Brain microvascular endothelial cell (primary cell): ENCODE data around the gene BASP1.

Source experiments
- DNase-seq: peaks from one replicate; pipeline ENCODE4 v3.0.0-alpha.2; 2020
- H3K27ac ChIP-seq: fragments of 250-450 bp; sonication (Bioruptor Pico); 2 replicates; pipeline ENCODE4 v1.5.1; 2020; ENCODE audit warnings: mild to moderate bottlenecking, moderate library complexity
- H3K27me3 ChIP-seq: fragments of 250-450 bp; sonication (Bioruptor Pico); replicated peaks from 2 replicates; pipeline ENCODE4 v1.5.1; 2020; ENCODE audit warnings: mild to moderate bottlenecking
- H3K36me3 ChIP-seq: fragments of 250-450 bp; sonication (Bioruptor Pico); replicated peaks from 2 replicates; pipeline ENCODE4 v1.5.1; 2020; ENCODE audit warnings: mild to moderate bottlenecking
- H3K4me3 ChIP-seq: 2 replicates; pipeline ENCODE4 v1.5.1; 2011; ENCODE audit warnings: low read depth, mild to moderate bottlenecking, control low read depth, low read length, moderate library complexity
- in situ Hi-C: cut with HindIII; loops from 2 replicates; pipeline ENCODE4 v1.10.0; 2017; ENCODE audit warnings: low sequenced_read_pairs, low pct_ligation_motif_present
- TF ChIP-seq, protein P1 (sequence below): IDR thresholded peaks from 2 replicates; pipeline ENCODE4 v1.5.1; 2011; ENCODE audit warnings: low read depth, mild to moderate bottlenecking, moderate library complexity, low read length, control low read depth, inconsistent platforms; ENCODE audit errors: missing control alignments

The BASP1 gene

DNA sequence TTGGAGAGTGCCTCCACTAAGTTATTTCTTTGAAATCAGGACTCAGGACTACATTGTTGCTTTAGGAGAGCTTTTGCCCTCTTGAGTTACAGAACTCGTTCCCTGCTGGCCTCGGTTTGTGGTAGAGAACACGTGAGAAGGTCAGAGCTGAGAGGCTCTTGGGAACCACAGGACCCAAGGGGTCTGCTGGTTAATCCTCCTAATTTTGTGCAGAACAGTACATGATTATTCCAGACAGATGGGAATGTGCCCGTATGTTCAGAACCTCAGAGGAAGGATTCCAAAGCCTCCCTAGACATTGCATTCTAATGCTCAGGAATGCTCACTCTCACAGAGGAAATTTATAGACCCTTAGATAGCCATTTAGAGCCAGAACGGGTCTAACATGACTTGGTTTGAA is 25.2 kb upstream of the BASP1 start:
- Histone ChIP-seq H3K36me3 (no peaks in the 10 kb centered on the region), H3K27ac (no peak overlapping the region), H3K27me3 (no peaks in the 10 kb centered on the region), H3K4me3 (no peak overlapping the region)
- TF ChIP-seq, protein P1, sequence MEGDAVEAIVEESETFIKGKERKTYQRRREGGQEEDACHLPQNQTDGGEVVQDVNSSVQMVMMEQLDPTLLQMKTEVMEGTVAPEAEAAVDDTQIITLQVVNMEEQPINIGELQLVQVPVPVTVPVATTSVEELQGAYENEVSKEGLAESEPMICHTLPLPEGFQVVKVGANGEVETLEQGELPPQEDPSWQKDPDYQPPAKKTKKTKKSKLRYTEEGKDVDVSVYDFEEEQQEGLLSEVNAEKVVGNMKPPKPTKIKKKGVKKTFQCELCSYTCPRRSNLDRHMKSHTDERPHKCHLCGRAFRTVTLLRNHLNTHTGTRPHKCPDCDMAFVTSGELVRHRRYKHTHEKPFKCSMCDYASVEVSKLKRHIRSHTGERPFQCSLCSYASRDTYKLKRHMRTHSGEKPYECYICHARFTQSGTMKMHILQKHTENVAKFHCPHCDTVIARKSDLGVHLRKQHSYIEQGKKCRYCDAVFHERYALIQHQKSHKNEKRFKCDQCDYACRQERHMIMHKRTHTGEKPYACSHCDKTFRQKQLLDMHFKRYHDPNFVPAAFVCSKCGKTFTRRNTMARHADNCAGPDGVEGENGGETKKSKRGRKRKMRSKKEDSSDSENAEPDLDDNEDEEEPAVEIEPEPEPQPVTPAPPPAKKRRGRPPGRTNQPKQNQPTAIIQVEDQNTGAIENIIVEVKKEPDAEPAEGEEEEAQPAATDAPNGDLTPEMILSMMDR, result no peak
- peak; percentile 24 for DNase-seq
- in situ Hi-C loops, result loop anchor here (25.0 kb wide), 2 partner anchors 255 to 405 kb away; partner anchors contain the start of gene MYO10

DNA sequence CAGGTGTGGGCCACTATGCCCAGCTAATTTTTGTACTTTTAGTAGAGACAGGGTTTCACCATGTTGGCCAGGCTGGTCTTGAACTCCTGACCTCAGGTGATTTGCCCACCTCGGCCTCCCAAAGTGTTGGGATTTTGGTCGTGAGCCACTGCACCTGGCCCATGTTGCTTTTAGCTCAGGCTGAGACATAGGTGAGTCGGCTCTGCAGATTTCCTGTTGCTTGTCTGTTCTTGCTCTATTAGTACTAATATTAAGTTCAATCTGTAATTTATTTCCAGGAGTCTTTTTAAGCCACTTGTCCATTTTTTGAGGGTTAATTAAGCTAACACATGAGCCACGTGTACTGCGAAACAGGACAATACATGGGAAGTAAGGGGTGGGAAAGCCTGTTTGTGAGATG is 21.4 kb upstream of the BASP1 start:
- DNase-seq, result no peak
- TF ChIP-seq, protein P1, result no peak
- in situ Hi-C loops, result loop anchor here (25.0 kb wide), 2 partner anchors 259 to 409 kb away; partner anchors contain the start of gene MYO10

DNA sequence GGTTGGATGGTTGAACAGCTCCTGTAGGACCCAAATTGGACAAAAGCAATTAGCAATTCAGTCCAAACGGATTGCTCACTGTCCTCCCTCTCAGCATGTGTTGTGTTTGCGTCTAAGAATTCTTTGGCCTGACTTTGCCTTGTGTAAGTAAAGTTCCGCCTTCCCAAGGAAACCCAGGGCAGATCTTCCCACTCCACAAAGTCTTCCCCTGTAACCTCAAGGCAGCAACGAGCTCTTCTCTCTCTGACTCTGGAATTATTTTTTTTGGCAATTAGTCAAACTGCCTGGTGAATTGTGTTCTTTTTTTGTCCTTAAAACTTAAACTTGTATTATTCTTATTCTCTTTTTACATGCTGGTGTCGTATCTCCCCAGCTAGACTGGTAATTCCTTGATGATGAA is 20.7 kb upstream of the BASP1 start:
- Histone ChIP-seq H3K27ac (no peak overlapping the region), H3K36me3 (no peaks in the 10 kb centered on the region), H3K4me3 (no peak overlapping the region), H3K27me3 (no peaks in the 10 kb centered on the region)
- TF ChIP-seq, protein P1, result no peak
- peak; percentile 47 for DNase-seq
- in situ Hi-C loops, result loop anchor here (25.0 kb wide), 2 partner anchors 259 to 409 kb away; partner anchors contain the start of gene MYO10

More for the DNA sequence above, 21.4 kb upstream of the BASP1 start:
- no peak overlapping the region for H3K4me3 ChIP-seq
- no peak overlapping the region for H3K27ac ChIP-seq
- no peaks in the 10 kb centered on the region for H3K36me3 ChIP-seq
- no peaks in the 10 kb centered on the region for H3K27me3 ChIP-seq

- TF ChIP-seq, protein P1, result peak; percentile 73
- H3K4me3 ChIP-seq, result no peak overlapping the region
- peak; percentile 75 for DNase-seq
- peaks cover 2% of the 10 kb centered on the region for H3K27me3 ChIP-seq
- no peak overlapping the region for H3K27ac ChIP-seq
- in situ Hi-C loops, result no loop called here
- no peaks in the 10 kb centered on the region for H3K36me3 ChIP-seq
These were observed 13.9 kb upstream of the BASP1 start for GRCh38 chr5:17203329-17204132.

DNA sequence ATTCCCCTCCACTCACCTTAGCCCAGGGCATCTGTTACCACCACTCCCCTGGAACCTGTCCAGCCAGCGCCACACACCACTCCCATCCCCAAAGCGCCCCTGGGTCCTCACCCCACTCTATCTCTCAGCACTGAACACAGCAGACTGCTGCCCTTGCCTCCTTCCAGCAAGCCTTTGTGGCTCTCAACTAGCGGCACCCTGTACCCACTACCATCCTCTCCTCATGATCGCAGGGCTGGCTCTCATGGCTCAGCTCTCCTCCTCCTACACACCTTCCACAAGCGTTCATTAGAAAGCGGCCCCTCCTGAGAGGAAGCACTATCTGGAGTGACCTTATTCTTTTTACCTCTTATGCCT is 13.3 kb upstream of the BASP1 start:
- H3K27ac ChIP-seq, result no peak overlapping the region
- peaks cover 2% of the 10 kb centered on the region for H3K27me3 ChIP-seq
- TF ChIP-seq, protein P1, result no peak
- no peak for DNase-seq
- H3K36me3 ChIP-seq, result no peaks in the 10 kb centered on the region
- no peak overlapping the region for H3K4me3 ChIP-seq
- in situ Hi-C loops, result no loop called here
